Measurements from ENCODE around the gene FARP1.
"Not testable (repeated sequence)": the region's sequence is repeated elsewhere in the genome, so short reads cannot be mapped to it uniquely, and the experiment has no call there.

FARP1 gene

GRCh38 chr13:98366010-98366409 lies 223.1 kb downstream of the FARP1 start:
- Histone ChIP-seq H3K27ac (ENCODE audit: low read depth, low read length) (no peak overlapping the region), H3K36me3 (ENCODE audit: insufficient read depth, low read length) (0 out of 2 replicates have a peak, but pooled peaks cover 4% of the 10 kb centered on the region), H3K27me3 (ENCODE audit: insufficient read depth, low read length) (no peaks in the 10 kb centered on the region), H3K4me3 (ENCODE audit: low read depth, low read length) (no peak overlapping the region), H2AFZ (ENCODE audit: low read length, unreplicated experiment) (no peak overlapping the region), H3K79me2 (ENCODE audit: control insufficient read depth, insufficient read depth, low read length, unreplicated experiment) (no peaks in the 10 kb centered on the region), H3K4me1 (ENCODE audit: control insufficient read depth, insufficient read depth, low read length, unreplicated experiment) (peaks cover 6% of the 10 kb centered on the region)

GRCh38 chr13:98366443-98366842 lies 223.5 kb downstream of the FARP1 start:
- H3K27me3 ChIP-seq (ENCODE audit: insufficient read depth, low read length), result no peaks in the 10 kb centered on the region
- no peak overlapping the region for H3K27ac ChIP-seq (ENCODE audit: low read depth, low read length)
- H2AFZ ChIP-seq (ENCODE audit: low read length, unreplicated experiment), result no peak overlapping the region
- H3K79me2 ChIP-seq (ENCODE audit: control insufficient read depth, insufficient read depth, low read length, unreplicated experiment), result no peaks in the 10 kb centered on the region
- peaks cover 9% of the 10 kb centered on the region for H3K4me1 ChIP-seq (ENCODE audit: control insufficient read depth, insufficient read depth, low read length, unreplicated experiment)
- no peak overlapping the region for H3K4me3 ChIP-seq (ENCODE audit: low read depth, low read length)
- H3K36me3 ChIP-seq (ENCODE audit: insufficient read depth, low read length), result 0 out of 2 replicates have a peak, but pooled peaks cover 4% of the 10 kb centered on the region

GRCh38 chr13:98366959-98367358 lies 224.1 kb downstream of the FARP1 start:
- no peak overlapping the region for H2AFZ ChIP-seq (ENCODE audit: low read length, unreplicated experiment)
- H3K27ac ChIP-seq (ENCODE audit: low read depth, low read length), result no peak overlapping the region
- H3K79me2 ChIP-seq (ENCODE audit: control insufficient read depth, insufficient read depth, low read length, unreplicated experiment), result no peaks in the 10 kb centered on the region
- H3K4me3 ChIP-seq (ENCODE audit: low read depth, low read length), result no peak overlapping the region
- peaks cover 12% of the 10 kb centered on the region for H3K4me1 ChIP-seq (ENCODE audit: control insufficient read depth, insufficient read depth, low read length, unreplicated experiment)
- no peaks in the 10 kb centered on the region for H3K27me3 ChIP-seq (ENCODE audit: insufficient read depth, low read length)
- 0 out of 2 replicates have a peak, but pooled peaks cover 4% of the 10 kb centered on the region for H3K36me3 ChIP-seq (ENCODE audit: insufficient read depth, low read length)

- H2AFZ ChIP-seq (ENCODE audit: low read length, unreplicated experiment), result no peak overlapping the region
- no peaks in the 10 kb centered on the region for H3K79me2 ChIP-seq (ENCODE audit: control insufficient read depth, insufficient read depth, low read length, unreplicated experiment)
- 0 out of 2 replicates have a peak, but pooled peaks cover 4% of the 10 kb centered on the region for H3K36me3 ChIP-seq (ENCODE audit: insufficient read depth, low read length)
These were observed 225.1 kb downstream of the FARP1 start for GRCh38 chr13:98368019-98368418.

GRCh38 chr13:98369520-98369919 lies 226.6 kb downstream of the FARP1 start:
- peaks cover 12% of the 10 kb centered on the region for H3K4me1 ChIP-seq (ENCODE audit: control insufficient read depth, insufficient read depth, low read length, unreplicated experiment)
- not testable (repeated sequence) for H3K27me3 ChIP-seq (ENCODE audit: insufficient read depth, low read length); H2AFZ ChIP-seq (ENCODE audit: low read length, unreplicated experiment); H3K4me3 ChIP-seq (ENCODE audit: low read depth, low read length); H3K79me2 ChIP-seq (ENCODE audit: control insufficient read depth, insufficient read depth, low read length, unreplicated experiment); H3K27ac ChIP-seq (ENCODE audit: low read depth, low read length); H3K36me3 ChIP-seq (ENCODE audit: insufficient read depth, low read length)

More at GRCh38 chr13:98368019-98368418, 225.1 kb downstream of the FARP1 start:
- H3K27me3 ChIP-seq (ENCODE audit: insufficient read depth, low read length), result no peaks in the 10 kb centered on the region
- peaks cover 12% of the 10 kb centered on the region for H3K4me1 ChIP-seq (ENCODE audit: control insufficient read depth, insufficient read depth, low read length, unreplicated experiment)
- no peak overlapping the region for H3K4me3 ChIP-seq (ENCODE audit: low read depth, low read length)
- no peak overlapping the region for H3K27ac ChIP-seq (ENCODE audit: low read depth, low read length)

- Histone ChIP-seq H3K36me3 (ENCODE audit: insufficient read depth, low read length) (0 out of 2 replicates have a peak, but pooled peaks cover 4% of the 10 kb centered on the region), H3K4me3 (ENCODE audit: low read depth, low read length) (no peak overlapping the region), H3K4me1 (ENCODE audit: control insufficient read depth, insufficient read depth, low read length, unreplicated experiment) (peaks cover 12% of the 10 kb centered on the region), H2AFZ (ENCODE audit: low read length, unreplicated experiment) (no peak overlapping the region), H3K27ac (ENCODE audit: low read depth, low read length) (no peak overlapping the region), H3K79me2 (ENCODE audit: control insufficient read depth, insufficient read depth, low read length, unreplicated experiment) (no peaks in the 10 kb centered on the region), H3K27me3 (ENCODE audit: insufficient read depth, low read length) (no peaks in the 10 kb centered on the region)
These were observed 227.4 kb downstream of the FARP1 start for GRCh38 chr13:98370261-98370660.

GRCh38 chr13:98370806-98371515 lies 228.1 kb downstream of the FARP1 start:
- Histone ChIP-seq H3K36me3 (ENCODE audit: insufficient read depth, low read length) (0 out of 2 replicates have a peak, but pooled peaks cover 4% of the 10 kb centered on the region), H3K79me2 (ENCODE audit: control insufficient read depth, insufficient read depth, low read length, unreplicated experiment) (no peaks in the 10 kb centered on the region), H3K4me3 (ENCODE audit: low read depth, low read length) (no peak overlapping the region), H3K27me3 (ENCODE audit: insufficient read depth, low read length) (no peaks in the 10 kb centered on the region), H2AFZ (ENCODE audit: low read length, unreplicated experiment) (no peak overlapping the region), H3K27ac (ENCODE audit: low read depth, low read length) (no peak overlapping the region), H3K4me1 (ENCODE audit: control insufficient read depth, insufficient read depth, low read length, unreplicated experiment) (peaks cover 12% of the 10 kb centered on the region)

- Histone ChIP-seq H3K27ac (ENCODE audit: low read depth, low read length) (no peak overlapping the region), H3K27me3 (ENCODE audit: insufficient read depth, low read length) (no peaks in the 10 kb centered on the region), H3K79me2 (ENCODE audit: control insufficient read depth, insufficient read depth, low read length, unreplicated experiment) (no peaks in the 10 kb centered on the region), H2AFZ (ENCODE audit: low read length, unreplicated experiment) (no peak overlapping the region), H3K4me1 (ENCODE audit: control insufficient read depth, insufficient read depth, low read length, unreplicated experiment) (peaks cover 12% of the 10 kb centered on the region), H3K4me3 (ENCODE audit: low read depth, low read length) (no peak overlapping the region), H3K36me3 (ENCODE audit: insufficient read depth, low read length) (0 out of 2 replicates have a peak, but pooled peaks cover 4% of the 10 kb centered on the region)
These were observed 228.7 kb downstream of the FARP1 start for GRCh38 chr13:98371516-98372023.

GRCh38 chr13:98372876-98373275 lies 230.0 kb downstream of the FARP1 start:
- Histone ChIP-seq H3K4me1 (ENCODE audit: control insufficient read depth, insufficient read depth, low read length, unreplicated experiment) (peaks cover 12% of the 10 kb centered on the region), H3K27ac (ENCODE audit: low read depth, low read length) (no peak overlapping the region), H2AFZ (ENCODE audit: low read length, unreplicated experiment) (no peak overlapping the region), H3K36me3 (ENCODE audit: insufficient read depth, low read length) (0 out of 2 replicates have a peak, but pooled peaks cover 4% of the 10 kb centered on the region), H3K27me3 (ENCODE audit: insufficient read depth, low read length) (no peaks in the 10 kb centered on the region), H3K4me3 (ENCODE audit: low read depth, low read length) (no peak overlapping the region), H3K79me2 (ENCODE audit: control insufficient read depth, insufficient read depth, low read length, unreplicated experiment) (no peaks in the 10 kb centered on the region)

- Histone ChIP-seq H3K79me2 (ENCODE audit: control insufficient read depth, insufficient read depth, low read length, unreplicated experiment) (no peaks in the 10 kb centered on the region), H3K4me3 (ENCODE audit: low read depth, low read length) (no peak overlapping the region), H3K36me3 (ENCODE audit: insufficient read depth, low read length) (no peaks in the 10 kb centered on the region), H3K4me1 (ENCODE audit: control insufficient read depth, insufficient read depth, low read length, unreplicated experiment) (peaks cover 12% of the 10 kb centered on the region), H2AFZ (ENCODE audit: low read length, unreplicated experiment) (no peak overlapping the region), H3K27me3 (ENCODE audit: insufficient read depth, low read length) (no peaks in the 10 kb centered on the region), H3K27ac (ENCODE audit: low read depth, low read length) (no peak overlapping the region)
These were observed 231.9 kb downstream of the FARP1 start for GRCh38 chr13:98374750-98375149.

All from ACC112 (cell line).